Measurements from ENCODE around the gene RBFA. TPM values are rescaled to one million over a fixed set of nuclear protein-coding genes. Genes with fewer than 3 reads are reported as not detected.

RBFA gene
- total RNA-seq, 1 donor from 2014 or later = 35.3 TPM

DNA sequence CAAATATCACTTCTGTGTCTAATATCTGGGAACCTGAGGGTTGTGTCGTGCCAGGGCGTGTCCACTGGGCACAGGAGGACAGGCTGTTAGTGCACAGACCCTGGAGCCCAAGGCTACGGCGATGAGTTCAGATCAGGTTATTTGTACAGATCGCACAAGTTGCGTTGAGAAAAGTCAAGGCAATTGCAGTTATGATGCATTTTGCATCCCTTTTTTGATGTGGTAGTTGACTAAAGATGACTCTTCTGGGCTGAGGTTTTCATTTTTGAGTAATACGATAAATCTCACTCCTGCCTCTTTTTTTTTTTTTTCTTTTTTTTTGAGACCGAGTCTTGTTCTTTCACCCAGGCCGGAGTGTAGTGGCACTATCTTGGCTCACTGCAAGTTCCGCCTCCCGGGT, 7.2 kb downstream of the RBFA start:
- Mint-ChIP-seq H3K27ac (no peak overlapping the region), H3K27me3 (ENCODE audit: low read depth) (no peaks in the 10 kb centered on the region), H3K9me3 (no peaks in the 10 kb centered on the region), H3K4me1 (peaks cover 2% of the 10 kb centered on the region), H3K4me3 (no peak overlapping the region), H3K36me3 (peaks cover 35% of the 10 kb centered on the region)
- TF ChIP-seq, protein P1, sequence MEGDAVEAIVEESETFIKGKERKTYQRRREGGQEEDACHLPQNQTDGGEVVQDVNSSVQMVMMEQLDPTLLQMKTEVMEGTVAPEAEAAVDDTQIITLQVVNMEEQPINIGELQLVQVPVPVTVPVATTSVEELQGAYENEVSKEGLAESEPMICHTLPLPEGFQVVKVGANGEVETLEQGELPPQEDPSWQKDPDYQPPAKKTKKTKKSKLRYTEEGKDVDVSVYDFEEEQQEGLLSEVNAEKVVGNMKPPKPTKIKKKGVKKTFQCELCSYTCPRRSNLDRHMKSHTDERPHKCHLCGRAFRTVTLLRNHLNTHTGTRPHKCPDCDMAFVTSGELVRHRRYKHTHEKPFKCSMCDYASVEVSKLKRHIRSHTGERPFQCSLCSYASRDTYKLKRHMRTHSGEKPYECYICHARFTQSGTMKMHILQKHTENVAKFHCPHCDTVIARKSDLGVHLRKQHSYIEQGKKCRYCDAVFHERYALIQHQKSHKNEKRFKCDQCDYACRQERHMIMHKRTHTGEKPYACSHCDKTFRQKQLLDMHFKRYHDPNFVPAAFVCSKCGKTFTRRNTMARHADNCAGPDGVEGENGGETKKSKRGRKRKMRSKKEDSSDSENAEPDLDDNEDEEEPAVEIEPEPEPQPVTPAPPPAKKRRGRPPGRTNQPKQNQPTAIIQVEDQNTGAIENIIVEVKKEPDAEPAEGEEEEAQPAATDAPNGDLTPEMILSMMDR (IDR thresholded peaks at IDR 0.05; ENCODE audit: unreplicated experiment) = no peak
- DNase-seq (ENCODE audit: low spot score in 2 of 2, unreplicated experiment in 2 of 2) = no peak

DNA sequence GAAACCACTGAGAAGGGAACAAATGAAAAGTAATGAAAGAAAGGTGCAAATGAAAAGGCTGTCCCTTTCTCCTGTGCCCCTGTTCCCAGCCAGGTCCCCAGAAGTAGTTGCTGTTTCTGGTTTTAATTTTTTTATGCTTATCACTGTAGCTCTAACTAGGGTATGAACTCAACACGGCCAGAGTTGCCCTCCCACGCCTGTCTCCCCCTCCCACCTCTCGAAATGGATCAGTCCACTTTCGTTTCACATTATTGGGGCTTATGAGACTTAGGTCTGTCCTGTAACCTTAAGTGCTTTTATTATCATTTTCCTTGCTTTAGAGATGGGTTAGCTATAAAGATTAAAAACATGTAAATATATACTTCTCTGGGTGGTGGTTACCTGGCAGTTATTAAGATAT, 8.6 kb downstream of the RBFA start:
- Mint-ChIP-seq H3K9me3 (no peaks in the 10 kb centered on the region), H3K27ac (no peak overlapping the region), H3K4me3 (no peak overlapping the region), H3K36me3 (peaks cover 38% of the 10 kb centered on the region), H3K27me3 (ENCODE audit: low read depth) (no peaks in the 10 kb centered on the region), H3K4me1 (no peaks in the 10 kb centered on the region)
- DNase-seq (ENCODE audit: low spot score in 2 of 2, unreplicated experiment in 2 of 2) = no peak
- TF ChIP-seq, protein P1 (IDR thresholded peaks at IDR 0.05; ENCODE audit: unreplicated experiment) = no peak

DNA sequence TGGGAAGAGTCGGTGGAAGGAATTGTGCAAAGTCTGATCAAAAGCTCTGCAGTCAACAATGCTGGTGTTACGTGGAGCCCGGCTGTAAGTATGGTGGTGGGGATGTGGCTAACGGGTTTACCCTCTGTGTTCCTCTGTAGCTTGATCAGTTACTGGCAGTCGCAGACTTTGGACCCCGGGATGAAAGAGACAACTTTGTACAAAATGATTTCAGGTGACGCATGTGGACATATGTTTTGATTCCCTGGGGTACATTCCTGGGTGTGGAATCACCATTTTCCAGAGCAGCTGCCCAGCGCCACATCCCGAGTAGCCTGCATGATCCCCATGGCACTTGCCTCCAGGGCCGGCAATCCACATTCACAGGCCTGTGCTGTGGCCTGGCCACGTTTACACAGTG, 9.8 kb downstream of the RBFA start:
- Mint-ChIP-seq H3K27me3 (ENCODE audit: low read depth) (no peaks in the 10 kb centered on the region), H3K27ac (no peak overlapping the region), H3K4me3 (no peak overlapping the region), H3K4me1 (no peaks in the 10 kb centered on the region), H3K36me3 (peaks cover 39% of the 10 kb centered on the region), H3K9me3 (no peaks in the 10 kb centered on the region)
- DNase-seq (ENCODE audit: low spot score in 2 of 2, unreplicated experiment in 2 of 2) = no peak
- TF ChIP-seq, protein P1 (IDR thresholded peaks at IDR 0.05; ENCODE audit: unreplicated experiment) = no peak

DNA sequence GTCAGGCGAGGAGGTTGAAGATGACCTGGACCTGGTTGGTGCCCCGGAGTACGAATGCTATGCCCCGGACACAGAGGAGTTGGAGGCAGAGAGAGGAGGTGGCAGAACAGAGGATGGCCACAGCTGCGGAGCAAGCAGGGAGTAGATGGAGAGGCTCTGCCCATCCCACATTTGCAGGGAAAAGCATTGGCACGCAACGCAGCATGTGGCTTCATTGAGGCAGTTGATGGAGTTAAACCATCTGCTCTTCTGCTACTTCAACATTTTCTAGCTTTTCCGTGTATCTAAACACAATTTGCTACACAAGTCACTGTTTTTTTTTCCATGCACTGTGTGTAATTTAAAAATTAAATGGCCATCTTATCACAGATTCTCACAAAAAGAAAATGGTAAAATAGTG, 11.8 kb downstream of the RBFA start:
- H3K36me3 Mint-ChIP-seq = peaks cover 39% of the 10 kb centered on the region
- DNase-seq (ENCODE audit: low spot score in 2 of 2, unreplicated experiment in 2 of 2) = no peak
- H3K9me3 Mint-ChIP-seq = peaks cover 5% of the 10 kb centered on the region
- no peaks in the 10 kb centered on the region for H3K27me3 Mint-ChIP-seq (ENCODE audit: low read depth)
- no peaks in the 10 kb centered on the region for H3K4me1 Mint-ChIP-seq
- no peak overlapping the region for H3K27ac Mint-ChIP-seq
- no peak overlapping the region for H3K4me3 Mint-ChIP-seq
- TF ChIP-seq, protein P1 (IDR thresholded peaks at IDR 0.05; ENCODE audit: unreplicated experiment) = no peak

DNA sequence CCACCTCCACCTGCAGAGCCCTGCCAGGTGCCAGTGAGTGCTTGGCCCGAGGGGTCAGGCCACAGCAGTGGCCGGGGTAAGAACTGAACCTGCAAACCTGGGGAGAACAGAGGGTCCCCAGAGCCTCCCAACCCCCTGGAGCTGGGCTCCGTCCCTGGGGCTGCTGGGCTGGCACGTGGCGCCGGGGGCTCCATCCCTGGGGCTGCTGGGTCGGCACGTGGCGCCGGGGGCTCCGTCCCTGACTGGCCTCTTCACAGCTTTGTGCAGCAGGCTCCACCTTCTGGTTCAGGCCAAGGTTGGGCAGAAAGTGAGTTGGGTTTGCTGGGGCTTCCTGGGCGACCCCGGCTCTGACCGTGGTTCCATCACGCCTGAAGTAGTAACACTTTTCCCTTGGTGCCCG, 12.2 kb downstream of the RBFA start:
- no peak for DNase-seq (ENCODE audit: low spot score in 2 of 2, unreplicated experiment in 2 of 2)
- no peak overlapping the region for H3K4me3 Mint-ChIP-seq
- TF ChIP-seq, protein P1 (IDR thresholded peaks at IDR 0.05; ENCODE audit: unreplicated experiment) = no peak
- no peak overlapping the region for H3K27ac Mint-ChIP-seq
- peaks cover 9% of the 10 kb centered on the region for H3K9me3 Mint-ChIP-seq
- no peaks in the 10 kb centered on the region for H3K4me1 Mint-ChIP-seq
- no peaks in the 10 kb centered on the region for H3K27me3 Mint-ChIP-seq (ENCODE audit: low read depth)
- peaks cover 41% of the 10 kb centered on the region for H3K36me3 Mint-ChIP-seq

DNA sequence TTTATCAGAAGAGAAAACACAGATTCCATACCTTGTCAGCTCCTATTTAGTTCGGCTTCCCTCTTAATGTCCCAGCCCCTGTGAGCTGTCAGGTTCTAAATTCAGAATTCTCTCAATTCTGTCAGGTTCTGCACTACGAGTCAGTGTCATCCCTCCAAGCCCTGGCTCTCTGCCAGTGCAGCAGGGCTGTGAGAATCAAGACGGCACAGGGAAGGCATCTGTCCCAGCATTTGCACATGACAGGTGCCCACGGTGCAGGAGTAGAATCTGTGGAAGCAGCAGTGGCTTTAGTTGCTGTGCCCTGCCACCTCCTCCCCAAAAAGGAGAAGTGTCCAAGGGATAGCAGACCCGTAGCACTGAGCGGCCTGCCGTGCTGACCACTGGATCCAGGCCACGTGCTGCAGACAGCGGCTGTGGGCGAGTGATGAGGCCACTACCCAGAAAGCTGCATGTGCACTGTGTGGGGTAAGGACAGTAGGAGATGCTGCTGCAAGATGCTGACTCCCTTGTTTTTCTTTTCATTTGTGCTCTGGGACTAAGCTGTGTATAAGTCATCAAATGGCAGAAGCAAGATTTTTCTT, 12.8 kb downstream of the RBFA start:
- TF ChIP-seq, protein P1 (IDR thresholded peaks at IDR 0.05; ENCODE audit: unreplicated experiment) = no peak
- H3K27me3 Mint-ChIP-seq (ENCODE audit: low read depth) = no peaks in the 10 kb centered on the region
- H3K9me3 Mint-ChIP-seq = peaks cover 15% of the 10 kb centered on the region
- no peak for DNase-seq (ENCODE audit: low spot score in 2 of 2, unreplicated experiment in 2 of 2)
- no peaks in the 10 kb centered on the region for H3K4me1 Mint-ChIP-seq
- no peak overlapping the region for H3K4me3 Mint-ChIP-seq
- H3K27ac Mint-ChIP-seq = no peak overlapping the region
- peaks cover 46% of the 10 kb centered on the region for H3K36me3 Mint-ChIP-seq
